GM12878 (cell line): ENCODE data around the gene P2RY11. TPM values are rescaled to one million over a fixed set of nuclear protein-coding genes. Genes with fewer than 3 reads are reported as not detected.
A peak's percentile ranks its signal among the peaks of the same experiment; 100 is the strongest.

ENCODE experiments used
- BCL11A ChIP-seq: IDR thresholded peaks from 2 replicates; pipeline ENCODE4 v1.6.1; 2011; ENCODE audit warnings: low read depth, low read length
- CBX5 ChIP-seq: sonication (generic); IDR thresholded peaks from 2 replicates; pipeline ENCODE4 v1.6.1; 2016; ENCODE audit warnings: low read depth, moderate library complexity, mild to moderate bottlenecking, inconsistent platforms
- CHD1 ChIP-seq: IDR thresholded peaks from 2 replicates; pipeline ENCODE4 v1.6.1; 2012; ENCODE audit warnings: low read depth, low read length, improper control_type of control experiment
- E2F8 ChIP-seq: fragments of 450-650 bp; IDR thresholded peaks from 2 replicates; pipeline ENCODE4 v1.6.1; 2018; ENCODE audit warnings: mild to moderate bottlenecking, low read depth, moderate library complexity; ENCODE audit not compliant: partially characterized antibody
- EED ChIP-seq: sonication (generic); IDR thresholded peaks from 2 replicates; pipeline ENCODE4 v1.6.1; 2016; ENCODE audit warnings: antibody characterized with exemption, low read depth
- ETV6 ChIP-seq, 2 experiments: fragments of 450-650 bp in 1 of 2; IDR thresholded peaks in 1 of 2; conservative IDR thresholded peaks in 1 of 2; 2 replicates each; pipeline ENCODE4 v1.6.1; 2014; ENCODE audit warnings: antibody characterized with exemption in 1 of 2, borderline replicate concordance in 1 of 2, low read depth in 1 of 2, mild to moderate bottlenecking in 1 of 2, moderate library complexity in 1 of 2
- MTA2 ChIP-seq: fragments of 450-650 bp; IDR thresholded peaks from 2 replicates; pipeline ENCODE4 v1.6.1; 2016; ENCODE audit warnings: low read depth, mild to moderate bottlenecking, moderate library complexity
- MXI1 ChIP-seq: fragments of 150-350 bp; IDR thresholded peaks from 2 replicates; pipeline ENCODE4 v1.6.1; 2011; ENCODE audit warnings: low read depth, mild to moderate bottlenecking, inconsistent platforms, low read length, improper control_type of control experiment
- MYC ChIP-seq: IDR thresholded peaks from 2 replicates; pipeline ENCODE4 v1.6.1; 2011; ENCODE audit warnings: mild to moderate bottlenecking, low read length, moderate library complexity, inconsistent platforms; ENCODE audit not compliant: insufficient read depth, insufficient replicate concordance, insufficient read length, severe bottlenecking
- NBN ChIP-seq: fragments of 450-650 bp; IDR thresholded peaks from 2 replicates; pipeline ENCODE4 v1.6.1; 2016
- NKRF ChIP-seq: fragments of 450-650 bp; conservative IDR thresholded peaks from 2 replicates; pipeline ENCODE4 v1.6.1; 2017; ENCODE audit warnings: mild to moderate bottlenecking, moderate library complexity
- PAX5 ChIP-seq: IDR thresholded peaks from 2 replicates; pipeline ENCODE4 v1.6.1; 2011; ENCODE audit warnings: low read depth, low read length, borderline replicate concordance
- RAD21 ChIP-seq: IDR thresholded peaks from 2 replicates; pipeline ENCODE4 v1.6.1; 2011; ENCODE audit warnings: mild to moderate bottlenecking, low read depth, low read length, moderate library complexity; ENCODE audit not compliant: insufficient read depth
- SMAD5 ChIP-seq: IDR thresholded peaks from 2 replicates; pipeline ENCODE4 v1.6.1; 2016; ENCODE audit warnings: antibody characterized with exemption, low read depth
- SUZ12 ChIP-seq: fragments of 200-600 bp; sonication (generic); IDR thresholded peaks from one replicate; pipeline ENCODE4 v1.6.1; 2018; ENCODE audit warnings: antibody characterized with exemption, mild to moderate bottlenecking; ENCODE audit not compliant: unreplicated experiment
- TBL1XR1 ChIP-seq: IDR thresholded peaks from 2 replicates; pipeline ENCODE4 v1.6.1; 2012; ENCODE audit warnings: low read depth, low read length, improper control_type of control experiment
- ZNF207 ChIP-seq: fragments of 450-650 bp; IDR thresholded peaks from 2 replicates; pipeline ENCODE4 v1.6.1; 2014; ENCODE audit warnings: antibody characterized with exemption, mild to moderate bottlenecking, borderline replicate concordance
- ZNF217 ChIP-seq: fragments of 450-650 bp; IDR thresholded peaks from 2 replicates; pipeline ENCODE4 v1.6.1; 2017; ENCODE audit warnings: antibody characterized with exemption, mild to moderate bottlenecking
- ZNF24 ChIP-seq: fragments of 450-650 bp; IDR thresholded peaks from 2 replicates; pipeline ENCODE4 v1.6.1; 2017; ENCODE audit warnings: antibody characterized with exemption, mild to moderate bottlenecking
- polyA plus RNA-seq, 11 experiments: library from polyadenylated mRNA; depleted of rRNA in 4 of 11; unstranded in 6 of 11; stranded (reverse) in 5 of 11; fragments of >200 nt; fragmentation: Nextera tagmentation in 4 of 11; fragmentation: Illumina TruSeq in 1 of 11; extraction: Ambion mirVana in 4 of 11; extraction: Trizol in 1 of 11; gene quantifications; 1 replicate in 1 of 11; 2 replicates in 10 of 11; pipeline versions ENCODE4 v1.2.1 to v1.2.3, GENCODE V29; 2011 to 2016; ENCODE audit warnings: inconsistent platforms in 2 of 11, missing spikeins in 2 of 11, low read depth in 1 of 11
- total RNA-seq, 4 experiments: library from RNA; depleted of rRNA in 3 of 4; stranded (reverse); fragments of >200 nt in 3 of 4; fragmentation: Illumina TruSeq in 1 of 4; extraction: Trizol in 1 of 4; gene quantifications; 2 replicates each; pipeline versions ENCODE4 v1.2.1 to v1.2.3, GENCODE V29; 2013 to 2021
- TF ChIP-seq, protein P1 (sequence below): fragments of 450-650 bp; IDR thresholded peaks from 2 replicates; pipeline ENCODE4 v1.6.1; 2017; ENCODE audit warnings: low read depth, mild to moderate bottlenecking, moderate library complexity
- TF ChIP-seq, protein P2 (sequence below): IDR thresholded peaks from 2 replicates; pipeline ENCODE4 v1.6.1; 2011; ENCODE audit warnings: borderline replicate concordance, low read depth, mild to moderate bottlenecking, moderate library complexity, mixed read lengths, low read length; ENCODE audit not compliant: insufficient read depth; ENCODE audit errors: extremely low read length

P2RY11 gene
- total and polyA plus RNA-seq, 10 of the 15 experiments (the other 5 are each of a cell fraction or from before 2014, with no cell fraction given) = 0.14 to 46.5 (median 7.6) TPM

DNA sequence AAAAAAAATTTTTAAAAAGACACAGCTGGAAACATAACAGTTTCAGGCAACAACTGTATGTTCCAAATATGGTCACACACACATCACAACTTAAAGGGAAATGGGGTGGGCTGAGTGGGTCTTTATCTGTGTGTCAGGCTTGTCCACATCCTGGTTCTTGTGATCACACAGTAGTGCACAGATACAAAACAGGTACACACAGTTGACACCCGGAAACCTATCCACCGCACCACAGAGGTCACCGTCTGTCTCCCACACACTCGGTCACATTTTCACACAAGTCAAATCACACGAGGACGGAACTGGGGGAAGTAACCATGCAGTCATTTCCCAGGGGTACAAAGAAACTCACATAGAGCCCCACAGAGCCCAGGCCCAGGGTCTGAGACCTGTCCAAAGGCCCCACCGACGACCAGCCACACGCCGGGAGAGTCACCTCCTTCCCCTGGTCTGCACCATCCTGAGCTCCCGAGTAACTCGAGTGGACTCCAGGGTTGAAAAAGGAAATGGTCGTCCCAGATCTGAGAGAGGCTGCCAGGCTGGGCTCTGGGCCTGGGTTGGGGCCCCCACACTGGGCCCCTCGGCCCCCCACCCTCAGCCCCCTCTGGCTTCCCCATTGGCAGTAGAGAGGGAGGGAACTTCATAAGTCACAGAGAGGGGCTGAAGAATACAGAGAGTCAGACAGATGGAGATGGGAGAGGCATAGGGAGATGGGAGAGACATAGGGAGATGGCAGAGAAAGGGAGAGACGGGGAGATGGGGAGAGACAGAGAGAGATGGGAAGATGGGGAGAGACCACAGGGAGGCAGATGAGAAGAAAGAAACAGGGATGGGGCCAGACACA, 6.6 kb upstream of the P2RY11 start (continued):
- TF ChIP-seq E2F8 (no peak), TBL1XR1 (peak; percentile 91), MXI1 (peak; percentile 63), EED (peak; percentile 81), ZNF207 (no peak), SMAD5 (peak; percentile 49; the same call in 1 of the 2 replicates), ZNF217 (no peak), CBX5 (no peak), RAD21 (0 out of 2 replicates have a peak, but pooled peaks have one; percentile 7), PAX5 (peak; percentile 88), NKRF (no peak), CHD1 (0 out of 2 replicates have a peak, but pooled peaks have one; percentile 28), ETV6 (conservative IDR thresholded peaks at IDR 0.05 in 1 of 2, IDR thresholded peaks at IDR 0.05 in 1 of 2; ENCODE audit: borderline replicate concordance in 1 of 2, low read depth in 1 of 2) (peak in 1 of 2 experiments; percentile 91; a peak in 2 of 4 replicates), ZNF24 (0 out of 2 replicates have a peak, but pooled peaks have one; percentile 3), NBN (peak; percentile 33; the same call in 1 of the 2 replicates), SUZ12 (no peak), BCL11A (peak; percentile 68), MTA2 (peak; percentile 80), MYC (no peak)
- TF ChIP-seq, protein P1, sequence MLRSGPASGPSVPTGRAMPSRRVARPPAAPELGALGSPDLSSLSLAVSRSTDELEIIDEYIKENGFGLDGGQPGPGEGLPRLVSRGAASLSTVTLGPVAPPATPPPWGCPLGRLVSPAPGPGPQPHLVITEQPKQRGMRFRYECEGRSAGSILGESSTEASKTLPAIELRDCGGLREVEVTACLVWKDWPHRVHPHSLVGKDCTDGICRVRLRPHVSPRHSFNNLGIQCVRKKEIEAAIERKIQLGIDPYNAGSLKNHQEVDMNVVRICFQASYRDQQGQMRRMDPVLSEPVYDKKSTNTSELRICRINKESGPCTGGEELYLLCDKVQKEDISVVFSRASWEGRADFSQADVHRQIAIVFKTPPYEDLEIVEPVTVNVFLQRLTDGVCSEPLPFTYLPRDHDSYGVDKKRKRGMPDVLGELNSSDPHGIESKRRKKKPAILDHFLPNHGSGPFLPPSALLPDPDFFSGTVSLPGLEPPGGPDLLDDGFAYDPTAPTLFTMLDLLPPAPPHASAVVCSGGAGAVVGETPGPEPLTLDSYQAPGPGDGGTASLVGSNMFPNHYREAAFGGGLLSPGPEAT = no peak
- TF ChIP-seq, protein P2, sequence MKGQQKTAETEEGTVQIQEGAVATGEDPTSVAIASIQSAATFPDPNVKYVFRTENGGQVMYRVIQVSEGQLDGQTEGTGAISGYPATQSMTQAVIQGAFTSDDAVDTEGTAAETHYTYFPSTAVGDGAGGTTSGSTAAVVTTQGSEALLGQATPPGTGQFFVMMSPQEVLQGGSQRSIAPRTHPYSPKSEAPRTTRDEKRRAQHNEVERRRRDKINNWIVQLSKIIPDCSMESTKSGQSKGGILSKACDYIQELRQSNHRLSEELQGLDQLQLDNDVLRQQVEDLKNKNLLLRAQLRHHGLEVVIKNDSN = no peak
